Uterus (tissue), 2 donors: ENCODE data around the gene DPF3.

Experiments
- CTCF ChIP-seq, 4 experiments: fragments of 200-600 bp in 2 of 4; fragments of 450-650 bp in 2 of 4; sonication (generic) in 2 of 4; IDR thresholded peaks; one replicate each; pipeline ENCODE4 v1.5.1; 2016 to 2019; ENCODE audit warnings: antibody characterized with exemption in 4 of 4, mild to moderate bottlenecking in 2 of 4, moderate library complexity in 1 of 4
- POLR2A ChIP-seq, 2 donors: fragments of 450-650 bp; IDR thresholded peaks; one replicate each; pipeline ENCODE4 v1.6.1; 2016; ENCODE audit warnings: antibody characterized with exemption in 2 of 2, mild to moderate bottlenecking in 1 of 2, moderate library complexity in 1 of 2

GRCh38 chr14:72607386-72608130 is 286.3 kb downstream of the DPF3 start:
- no peak for TF ChIP-seq CTCF (IDR thresholded peaks at IDR 0.05)
- no peak for TF ChIP-seq POLR2A (IDR thresholded peaks at IDR 0.05)
